NB4 (cell line): ENCODE results near the gene PIK3C2G.

ENCODE experiments used
- DNase-seq: peaks from one replicate; pipeline ENCODE4 v3.0.0; 2010; ENCODE audit warnings: low read depth
- H3K4me3 ChIP-seq: one replicate; pipeline ENCODE4 v1.5.1; 2011; ENCODE audit warnings: mild to moderate bottlenecking, low read depth, low read length, moderate library complexity
- CTCF ChIP-seq: IDR thresholded peaks from one replicate; pipeline ENCODE4 v1.5.1; 2012; ENCODE audit warnings: low read depth, low read length
- MAX ChIP-seq: IDR thresholded peaks from 2 replicates; pipeline ENCODE4 v1.6.1; 2011; ENCODE audit warnings: low read depth, low read length
- MYC ChIP-seq: IDR thresholded peaks from 2 replicates; pipeline ENCODE4 v1.6.1; 2011; ENCODE audit warnings: low read depth, low read length
- POLR2A ChIP-seq: IDR thresholded peaks from 2 replicates; pipeline ENCODE4 v1.6.1; 2011; ENCODE audit warnings: mild to moderate bottlenecking; ENCODE audit not compliant: insufficient read length; ENCODE audit errors: extremely low read depth

PIK3C2G gene

GRCh38 chr12:18564306-18564705, 303.0 kb downstream of the PIK3C2G start:
- H3K4me3 ChIP-seq, result no peak overlapping the region
- no peak for TF ChIP-seq CTCF
- TF ChIP-seq POLR2A, result no peak
- no peak for TF ChIP-seq MYC
- TF ChIP-seq MAX, result no peak
- no peak for DNase-seq

- no peak for TF ChIP-seq MYC
- TF ChIP-seq CTCF, result no peak
- no peak for TF ChIP-seq MAX
- TF ChIP-seq POLR2A, result no peak
- H3K4me3 ChIP-seq, result no peak overlapping the region
- DNase-seq, result no peak
These were observed 306.5 kb downstream of the PIK3C2G start for GRCh38 chr12:18567787-18568186.

GRCh38 chr12:18570543-18570942, 309.2 kb downstream of the PIK3C2G start:
- no peak for TF ChIP-seq MAX
- TF ChIP-seq POLR2A, result no peak
- no peak for TF ChIP-seq CTCF
- no peak for TF ChIP-seq MYC
- no peak for DNase-seq
- H3K4me3 ChIP-seq, result no peak overlapping the region

GRCh38 chr12:18576104-18576626, 314.8 kb downstream of the PIK3C2G start:
- H3K4me3 ChIP-seq, result no peak overlapping the region
- DNase-seq, result no peak
- TF ChIP-seq MYC (no peak), CTCF (no peak), POLR2A (no peak), MAX (no peak)

GRCh38 chr12:18576648-18577047, 315.3 kb downstream of the PIK3C2G start:
- no peak overlapping the region for H3K4me3 ChIP-seq
- DNase-seq, result no peak
- TF ChIP-seq POLR2A (no peak), CTCF (no peak), MYC (no peak), MAX (no peak)

GRCh38 chr12:18578191-18578590, 316.9 kb downstream of the PIK3C2G start:
- H3K4me3 ChIP-seq, result no peak overlapping the region
- TF ChIP-seq POLR2A (no peak), CTCF (no peak), MAX (no peak), MYC (no peak)
- no peak for DNase-seq
